Stimulated activated CD4-positive, alpha-beta T cell treated with anti-CD3 and anti-CD28 coated beads, Interleukin-2, amount 100 ng/mL, for 4 hours (primary cell): Measurements from ENCODE around the gene BAK1.
"Not testable (repeated sequence)": the region's sequence is repeated elsewhere in the genome, so short reads cannot be mapped to it uniquely, and the experiment has no call there.

Source experiments
- DNase-seq: peaks from one replicate; pipeline ENCODE4 v3.0.0-alpha.2; 2020; ENCODE audit warnings: low read depth

Gene BAK1

GRCh38 chr6:33586108-33586640 is 6.1 kb upstream of the BAK1 start:
- DNase-seq = no peak

- peak; percentile 77 for DNase-seq
Observed at GRCh38 chr6:33585403-33586107, 5.5 kb upstream of the BAK1 start.

GRCh38 chr6:33584700-33585402 is 4.8 kb upstream of the BAK1 start:
- no peak for DNase-seq

- no peak for DNase-seq
Observed at GRCh38 chr6:33583591-33584155, 3.6 kb upstream of the BAK1 start.

- DNase-seq = no peak
Observed at GRCh38 chr6:33581186-33581585, 1.1 kb upstream of the BAK1 start.

- DNase-seq = no peak
Observed at GRCh38 chr6:33578588-33579011, 1.5 kb downstream of the BAK1 start.

GRCh38 chr6:33578164-33578563 is 1.9 kb downstream of the BAK1 start:
- no peak for DNase-seq

GRCh38 chr6:33577718-33578117 is 2.4 kb downstream of the BAK1 start:
- DNase-seq = no peak

GRCh38 chr6:33577106-33577535 is 3.0 kb downstream of the BAK1 start:
- no peak for DNase-seq

- DNase-seq = no peak
Observed at GRCh38 chr6:33576668-33577067, 3.4 kb downstream of the BAK1 start.

GRCh38 chr6:33575211-33575610 is 4.9 kb downstream of the BAK1 start:
- no peak for DNase-seq

- DNase-seq = no peak
Observed at GRCh38 chr6:33571637-33572316, 8.3 kb downstream of the BAK1 start.

GRCh38 chr6:33570806-33571636 is 9.1 kb downstream of the BAK1 start:
- DNase-seq = peak; percentile 86

GRCh38 chr6:33568826-33569570 is 11.1 kb downstream of the BAK1 start:
- DNase-seq = no peak

GRCh38 chr6:33567836-33568235 is 12.2 kb downstream of the BAK1 start:
- no peak for DNase-seq

- DNase-seq = no peak
Observed at GRCh38 chr6:33566182-33567084, 13.6 kb downstream of the BAK1 start.

- no peak for DNase-seq
Observed at GRCh38 chr6:33558801-33559200, 21.3 kb downstream of the BAK1 start.

GRCh38 chr6:33557376-33557775 is 22.7 kb downstream of the BAK1 start:
- DNase-seq = no peak

- DNase-seq = not testable (repeated sequence)
Observed at GRCh38 chr6:33552883-33553282, 27.2 kb downstream of the BAK1 start.

- DNase-seq = no peak
Observed at GRCh38 chr6:33552252-33552651, 27.8 kb downstream of the BAK1 start.
